ENCODE data around the gene TSEN15.

- no peak for TF ChIP-seq POLR2AphosphoS5 (IDR thresholded peaks at IDR 0.05; ENCODE audit: low read depth)
- no peak for TF ChIP-seq CTCF (conservative IDR thresholded peaks at IDR 0.05; ENCODE audit: low read depth in 2 of 2)
- TF ChIP-seq EZH2 (IDR thresholded peaks at IDR 0.05; ENCODE audit: low read depth, unreplicated experiment): no peak
- TF ChIP-seq CREB1 (CRISPR knock-in tag; IDR thresholded peaks at IDR 0.05; ENCODE audit: low read depth): no peak
- TF ChIP-seq ZNF462 (CRISPR knock-in tag; IDR thresholded peaks at IDR 0.05): no peak
- TF ChIP-seq REST (IDR thresholded peaks at IDR 0.05; ENCODE audit: unreplicated experiment): no peak
- no peak for TF ChIP-seq EZH2phosphoT487 (IDR thresholded peaks at IDR 0.05; ENCODE audit: unreplicated experiment)
- no peak for TF ChIP-seq JUNB (IDR thresholded peaks at IDR 0.05; ENCODE audit: unreplicated experiment)
These were observed 1.2 kb downstream of the TSEN15 start for GRCh38 chr1:184052750-184053149.

Measured in GM23338 (cell line).